Fibroblast of gingiva (primary cell): ENCODE measurements around the gene HOXB5.
A peak's percentile ranks its signal among the peaks of the same experiment; 100 is the strongest.

ENCODE experiments used
- DNase-seq: peaks from one replicate; pipeline ENCODE4 v3.0.0-alpha.2; 2011; ENCODE audit warnings: low read depth

Gene HOXB5

GRCh38 chr17:48601539-48602425, 8.2 kb upstream of the HOXB5 start:
- DNase-seq = no peak

GRCh38 chr17:48601207-48601538, 7.6 kb upstream of the HOXB5 start:
- no peak for DNase-seq

- DNase-seq = no peak
Observed at GRCh38 chr17:48600244-48601098, 6.9 kb upstream of the HOXB5 start.

DNA sequence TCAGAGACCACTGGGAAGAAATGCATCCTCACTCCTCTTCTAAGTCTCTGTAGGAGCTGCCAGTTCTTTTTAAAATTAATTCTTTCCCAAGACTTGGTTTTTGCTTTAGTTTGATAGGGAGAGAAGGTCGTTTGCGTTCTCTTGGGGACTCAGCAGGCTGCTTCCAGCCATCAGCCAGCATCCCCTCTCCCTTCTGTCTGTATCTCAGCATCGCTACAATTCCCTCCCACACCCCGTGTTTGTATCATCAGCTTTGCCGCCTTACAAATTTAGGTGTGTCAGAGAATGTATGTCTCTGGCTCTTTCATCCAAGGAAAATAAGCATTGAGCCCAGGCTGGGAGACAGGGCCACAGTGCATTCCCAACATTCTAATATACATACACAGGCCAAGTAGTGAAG, 5.8 kb upstream of the HOXB5 start:
- DNase-seq = no peak

- DNase-seq = no peak
Observed at GRCh38 chr17:48598736-48599135, 5.2 kb upstream of the HOXB5 start.

DNA sequence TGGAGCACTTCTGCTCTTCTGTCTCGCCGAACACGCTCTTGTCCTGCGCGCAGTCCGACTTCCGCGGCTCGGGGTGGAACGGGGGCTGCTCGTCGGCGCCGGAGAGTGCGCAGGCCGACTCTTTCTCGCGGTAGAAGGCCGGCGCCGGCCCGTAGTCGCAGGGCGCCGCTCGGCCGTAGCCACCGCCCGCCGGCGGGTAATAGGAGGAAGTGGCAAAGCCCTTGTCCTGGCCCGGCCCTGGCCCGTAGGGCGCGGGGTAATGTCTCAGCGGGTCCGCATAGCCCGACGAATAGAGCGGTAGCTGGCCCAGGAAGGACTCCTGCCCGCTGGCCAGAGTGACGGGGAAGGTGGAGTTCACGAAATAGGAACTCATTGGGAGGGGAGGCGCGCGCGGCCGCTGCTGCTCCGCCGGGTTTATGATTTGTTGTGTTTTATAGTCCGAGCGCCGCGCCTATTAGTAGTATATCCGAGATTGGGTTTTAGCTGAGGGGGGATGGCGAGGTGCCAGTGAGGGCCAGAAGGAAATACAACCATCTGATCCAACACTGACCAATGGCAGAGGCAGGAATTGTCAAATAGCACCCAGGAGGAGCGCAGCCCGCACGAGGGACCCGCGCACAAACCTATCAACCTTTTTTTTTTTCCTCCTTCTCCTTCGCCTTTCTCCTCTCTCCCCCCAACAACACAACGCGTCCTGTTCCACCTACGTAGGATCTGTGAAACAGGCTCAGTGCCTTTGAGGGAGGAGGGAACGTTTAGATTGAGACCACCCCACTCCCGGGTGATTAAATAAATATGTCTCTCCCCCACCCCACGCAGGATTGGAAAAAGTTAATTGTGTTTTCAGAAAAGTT, 4.4 kb upstream of the HOXB5 start:
- no peak for DNase-seq

DNA sequence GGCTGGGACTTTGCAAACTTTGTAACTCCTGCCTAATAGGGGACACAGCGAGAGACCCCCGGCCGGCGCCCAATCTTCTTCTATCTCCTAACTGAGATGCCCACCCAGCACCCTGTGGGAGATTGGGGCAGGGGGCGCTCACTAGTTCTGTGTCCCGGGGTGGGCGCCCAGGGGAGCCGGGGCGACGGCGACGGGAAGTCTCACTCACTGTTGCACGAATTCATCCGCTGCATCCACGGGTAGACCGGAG, 3.9 kb upstream of the HOXB5 start:
- DNase-seq = no peak

GRCh38 chr17:48596735-48597527, 3.4 kb upstream of the HOXB5 start:
- no peak for DNase-seq

DNA sequence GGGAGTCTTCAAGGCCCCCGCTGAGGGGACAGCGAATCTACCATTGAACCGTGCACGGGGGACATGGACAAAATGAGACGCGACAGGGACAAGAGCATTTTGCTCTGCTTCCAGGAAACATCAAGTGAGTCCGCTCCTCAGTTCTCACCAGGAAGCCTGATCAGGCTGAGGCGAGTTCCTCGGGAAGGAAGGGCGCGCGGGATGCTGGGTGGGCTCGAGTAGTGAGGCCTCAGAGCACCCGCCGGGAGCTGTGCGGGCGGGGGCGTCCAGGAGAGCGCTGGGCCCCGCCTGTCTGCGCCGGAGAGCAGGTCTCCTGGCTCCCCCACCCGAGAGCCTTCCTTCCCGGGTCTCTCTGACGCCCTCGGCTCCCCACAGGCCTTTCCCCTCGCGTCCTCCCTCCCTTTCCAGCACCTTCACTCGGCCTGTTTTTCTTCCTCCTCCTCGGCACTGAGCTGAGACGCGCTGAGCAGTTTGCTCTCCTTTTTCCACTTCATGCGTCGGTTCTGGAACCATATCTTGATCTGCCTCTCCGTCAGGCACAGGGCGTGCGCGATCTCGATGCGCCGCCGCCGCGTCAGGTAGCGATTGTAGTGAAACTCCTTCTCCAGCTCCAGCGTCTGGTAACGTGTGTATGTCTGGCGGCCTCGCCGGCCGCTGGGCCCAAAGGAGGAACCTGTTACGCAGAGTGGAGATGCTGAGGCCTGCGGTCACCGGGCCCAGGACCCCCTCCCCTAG, 2.6 kb upstream of the HOXB5 start:
- DNase-seq = no peak

DNA sequence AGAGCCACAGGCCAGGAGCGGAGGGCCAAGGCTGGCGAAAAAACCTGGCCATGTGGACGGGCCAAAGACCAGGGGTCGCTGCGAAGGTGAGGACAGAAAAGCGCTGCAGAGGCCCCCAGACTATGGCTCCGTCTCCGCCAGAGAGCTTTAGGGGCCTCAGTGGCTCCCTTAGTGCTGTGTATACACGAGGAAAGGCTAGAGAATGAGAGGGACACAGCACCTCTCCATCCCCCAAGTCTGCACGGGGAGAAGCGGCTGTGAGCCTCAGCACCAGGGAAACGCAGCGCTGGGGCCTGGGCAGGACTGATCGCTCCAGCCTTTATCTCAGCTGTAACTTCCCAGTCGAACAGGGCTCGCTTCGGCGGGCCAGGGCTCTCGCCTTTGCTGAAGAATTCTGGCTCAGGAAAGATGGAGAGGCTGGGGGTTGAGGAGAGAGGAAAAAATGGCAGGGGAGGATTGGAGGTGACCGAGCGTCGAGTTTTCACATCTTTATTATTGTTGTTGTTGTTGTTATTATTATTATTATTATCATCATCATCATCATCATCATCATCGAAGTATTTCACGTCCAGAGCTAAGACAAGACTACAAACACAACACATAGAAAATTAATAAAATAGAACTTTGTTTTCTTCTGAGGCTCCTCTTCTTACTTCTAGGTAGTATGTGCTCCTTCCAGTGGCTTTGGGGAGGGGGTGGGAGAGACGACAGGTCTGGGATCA, 1.9 kb upstream of the HOXB5 start:
- no peak for DNase-seq

GRCh38 chr17:48594538-48595277, 1.1 kb upstream of the HOXB5 start:
- DNase-seq = no peak

- peak; percentile 10 for DNase-seq
Observed at GRCh38 chr17:48593840-48594537, 410 bp upstream of the HOXB5 start.

- no peak for DNase-seq
Observed at GRCh38 chr17:48592577-48592976, 1.0 kb downstream of the HOXB5 start.

GRCh38 chr17:48592057-48592514, 1.5 kb downstream of the HOXB5 start:
- DNase-seq = no peak

DNA sequence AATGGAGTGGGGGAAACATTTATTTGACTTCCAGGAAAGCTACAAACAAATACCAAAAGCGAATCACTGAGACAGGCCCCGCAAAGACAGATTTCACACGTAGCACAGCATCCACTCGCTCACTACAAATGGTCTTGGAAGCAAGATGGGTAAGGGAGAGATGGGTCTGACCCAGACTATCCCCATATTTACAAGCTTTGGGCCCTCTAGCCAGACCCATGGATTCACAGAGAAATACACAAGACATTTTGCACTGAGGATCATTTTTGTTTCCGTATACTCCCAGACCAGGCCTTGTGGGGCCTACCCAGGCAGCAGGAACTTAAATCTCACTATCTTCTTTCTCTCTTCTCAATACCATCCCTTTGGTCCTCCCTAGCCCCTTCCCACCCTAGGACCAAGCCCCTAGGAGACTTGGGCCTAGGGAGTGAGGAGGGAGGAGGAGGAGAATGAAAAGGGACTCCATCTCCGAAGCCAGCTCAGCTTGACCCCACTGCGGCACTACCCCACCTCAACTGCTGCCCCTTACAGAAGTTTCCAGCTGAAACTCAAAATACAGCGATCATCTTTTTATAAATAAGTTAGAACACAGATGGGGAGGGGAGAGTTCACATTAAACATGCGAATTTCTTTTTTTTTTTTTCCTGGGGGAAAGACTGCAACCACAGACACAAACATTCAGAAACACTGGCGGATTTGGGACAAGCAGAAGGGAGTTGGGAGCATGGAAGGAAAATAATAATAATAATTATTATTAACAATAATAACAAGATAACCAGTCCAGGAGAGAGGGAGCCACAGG, 2.1 kb downstream of the HOXB5 start:
- no peak for DNase-seq

DNA sequence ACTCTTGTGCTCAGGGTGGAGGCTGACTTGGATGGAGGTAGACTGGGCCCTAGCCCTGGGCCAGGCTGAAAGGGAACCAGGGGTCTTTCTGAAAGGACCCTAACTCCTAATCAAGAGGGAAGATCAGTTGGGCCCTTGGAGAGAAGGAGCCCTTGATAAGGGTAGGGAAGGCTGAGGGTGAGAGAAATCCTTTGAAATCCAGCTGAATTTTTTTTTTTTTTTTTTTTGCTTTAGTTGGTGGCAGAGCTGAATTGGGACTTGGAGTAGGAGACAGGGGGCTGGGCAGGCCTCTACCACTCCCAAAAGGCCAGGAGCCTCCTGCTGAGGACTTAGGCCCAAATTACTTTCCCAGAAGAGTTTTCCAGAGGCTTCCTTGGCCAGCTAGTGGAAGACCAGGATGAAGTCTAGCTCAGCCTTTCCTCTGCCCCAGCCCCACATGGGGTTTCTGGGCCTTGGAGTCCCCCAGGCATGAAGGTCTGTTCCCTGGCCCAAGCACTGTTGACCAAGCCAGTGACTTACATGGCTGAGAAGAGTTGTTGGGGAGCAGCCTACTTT, 2.9 kb downstream of the HOXB5 start:
- no peak for DNase-seq

- no peak for DNase-seq
Observed at GRCh38 chr17:48589831-48590606, 3.6 kb downstream of the HOXB5 start, which contains the start of gene HOXB3. TSS of gene HOXB3 (minus strand) at chr17:48590241. CDS start at chr17:48552474, 37,767 bp downstream.
